22Rv1 (cell line): ENCODE data around the gene UBE2H.

Experiments used
- CTCF ChIP-seq: fragments of 450-650 bp; IDR thresholded peaks from 2 replicates; pipeline ENCODE4 v1.5.1; 2017; ENCODE audit warnings: mild to moderate bottlenecking
- ZFX ChIP-seq: fragments of 450-650 bp; IDR thresholded peaks from 2 replicates; pipeline ENCODE4 v1.6.1; 2017; ENCODE audit warnings: antibody characterized with exemption, borderline replicate concordance

- TF ChIP-seq CTCF (peak; percentile 96), ZFX (no peak)
These were observed 122.8 kb downstream of the UBE2H start for GRCh38 chr7:129829737-129830631.
